GM19467 (cell line): ENCODE results near the gene GRB7.
A peak's percentile ranks its signal among the peaks of the same experiment; 100 is the strongest.
"Not testable (repeated sequence)": the region's sequence is repeated elsewhere in the genome, so short reads cannot be mapped to it uniquely, and the experiment has no call there.

Experiments
- ATAC-seq: cut with Tn5 transposase; IDR thresholded peaks from one replicate; pipeline ENCODE4 v1.9.1; 2021; ENCODE audit warnings: mild to moderate bottlenecking, moderate library complexity; ENCODE audit not compliant: unreplicated experiment

Gene GRB7

DNA sequence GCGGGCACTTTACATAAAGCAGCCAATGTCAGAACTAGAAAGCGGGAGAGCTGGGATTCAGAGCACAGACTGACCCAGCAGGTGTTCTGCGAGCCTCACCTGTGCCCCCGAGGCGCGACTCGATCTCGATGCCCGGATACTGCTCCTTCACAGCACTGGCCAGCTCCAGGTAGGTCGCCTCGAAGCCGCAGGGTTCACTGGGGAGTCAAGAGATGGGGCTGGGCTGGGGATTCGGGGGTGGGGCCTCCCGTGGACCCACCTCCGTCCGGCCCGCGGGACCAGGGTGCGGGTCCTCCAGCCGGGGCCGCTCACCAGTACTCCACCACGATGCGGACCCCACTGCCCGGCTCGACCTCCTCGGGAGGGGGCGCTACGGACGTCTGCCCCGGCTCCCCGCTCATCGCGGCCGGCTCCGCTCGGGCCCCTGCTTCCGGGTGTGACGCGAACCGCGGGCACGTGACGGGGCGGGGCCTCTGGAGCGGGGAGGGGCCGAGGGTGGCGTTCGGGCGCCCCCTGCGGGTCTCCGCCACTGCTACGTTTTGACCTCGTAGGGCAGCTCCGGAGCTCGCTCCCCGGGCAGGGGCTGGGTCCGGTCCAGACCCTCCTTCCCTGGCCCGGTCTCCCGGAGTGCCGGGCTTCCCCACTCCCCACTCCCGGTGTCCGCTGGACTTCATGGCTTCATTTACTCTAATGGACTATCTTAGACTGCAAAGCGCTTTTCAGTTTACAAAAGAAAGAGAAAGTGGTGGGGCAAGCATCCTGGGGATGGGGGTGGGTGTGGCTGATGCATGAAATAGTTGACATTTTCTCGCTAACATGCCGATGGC, 7.4 kb upstream of the GRB7 start, which contains the start of gene MIEN1:
Gene MIEN1 (minus strand): TSS at position 438 of the 827 bp plus-strand sequence. CDS start 37 bp downstream, at position 401.
- ATAC-seq: peak; percentile 81

DNA sequence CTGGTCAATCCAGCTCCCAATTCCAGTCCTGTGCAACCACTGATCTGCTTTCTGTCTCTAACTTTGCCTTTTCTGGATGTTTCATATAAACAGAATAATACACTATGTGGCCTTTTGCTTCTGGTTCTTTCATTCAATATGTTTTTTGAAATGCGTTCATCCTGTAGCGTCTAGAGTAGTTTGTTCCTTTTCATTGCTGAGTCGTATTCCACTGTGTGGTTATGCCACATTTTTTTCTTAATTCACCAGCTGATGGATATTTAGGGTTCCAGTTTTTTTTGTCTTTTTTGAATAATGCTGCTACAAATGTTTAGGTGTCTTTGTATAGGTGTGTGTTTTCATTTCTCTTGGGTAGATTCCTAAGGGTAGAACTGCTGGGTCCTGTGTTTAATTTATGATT, 5.2 kb upstream of the GRB7 start:
- ATAC-seq: no peak

DNA sequence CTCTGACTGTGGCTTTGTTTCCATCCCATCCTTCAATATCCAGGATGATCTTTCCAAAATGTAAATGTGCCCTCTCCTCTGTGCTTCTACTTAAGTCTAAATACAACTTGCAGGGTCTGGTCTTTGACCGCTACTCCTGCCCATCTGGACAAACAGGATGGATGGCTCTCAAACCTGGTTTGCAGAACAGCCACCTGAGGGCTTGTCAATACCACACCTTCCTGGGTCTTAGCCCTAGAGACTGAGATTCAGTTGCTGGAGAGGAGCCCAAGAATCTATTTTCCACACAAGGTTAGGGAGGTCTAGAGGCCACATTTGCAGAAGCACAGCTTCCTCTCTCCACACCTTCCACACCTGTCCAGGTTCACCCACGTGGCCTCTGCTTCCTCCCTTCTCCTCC, 1.9 kb upstream of the GRB7 start:
- ATAC-seq: no peak

DNA sequence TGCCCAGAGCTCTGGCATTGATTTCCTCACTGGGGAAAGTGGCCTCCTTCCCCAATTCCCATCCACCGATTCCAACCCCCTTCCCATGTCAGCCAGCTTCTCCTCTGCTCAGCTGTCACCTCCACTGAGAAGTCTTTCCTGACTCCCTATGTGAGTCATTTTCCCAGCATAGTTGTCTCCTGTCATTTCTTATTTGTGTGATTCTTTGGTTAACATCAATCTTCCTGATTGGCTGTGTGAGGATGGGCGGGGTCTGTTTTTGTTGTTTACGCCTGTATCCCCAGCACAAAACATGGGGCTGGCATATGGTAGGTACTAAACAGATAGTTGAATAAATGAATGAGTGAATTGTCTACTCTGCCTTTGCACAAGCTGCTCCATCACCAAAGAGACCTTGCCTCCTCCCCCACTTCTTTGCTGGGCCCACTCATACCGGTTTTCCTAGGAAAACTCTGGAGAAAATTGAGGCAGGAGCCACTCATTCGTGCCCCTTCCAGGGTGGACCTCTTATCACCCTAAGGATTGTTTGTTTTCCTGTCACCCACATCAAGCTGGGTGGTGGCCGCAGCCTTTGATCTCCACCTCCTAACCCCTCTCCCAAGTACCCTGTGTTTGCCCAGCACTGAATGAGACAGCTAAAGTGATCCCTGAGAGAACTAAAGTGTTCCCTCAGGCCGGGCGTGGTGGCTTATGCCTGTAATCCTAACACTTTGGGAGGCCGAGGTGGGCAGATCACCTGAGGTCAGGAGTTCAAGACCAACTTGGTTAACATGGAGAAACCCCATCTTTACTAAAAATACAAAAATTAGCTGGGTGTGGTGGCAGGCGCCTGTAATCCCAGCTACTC, 1.2 kb upstream of the GRB7 start:
- ATAC-seq: no peak

DNA sequence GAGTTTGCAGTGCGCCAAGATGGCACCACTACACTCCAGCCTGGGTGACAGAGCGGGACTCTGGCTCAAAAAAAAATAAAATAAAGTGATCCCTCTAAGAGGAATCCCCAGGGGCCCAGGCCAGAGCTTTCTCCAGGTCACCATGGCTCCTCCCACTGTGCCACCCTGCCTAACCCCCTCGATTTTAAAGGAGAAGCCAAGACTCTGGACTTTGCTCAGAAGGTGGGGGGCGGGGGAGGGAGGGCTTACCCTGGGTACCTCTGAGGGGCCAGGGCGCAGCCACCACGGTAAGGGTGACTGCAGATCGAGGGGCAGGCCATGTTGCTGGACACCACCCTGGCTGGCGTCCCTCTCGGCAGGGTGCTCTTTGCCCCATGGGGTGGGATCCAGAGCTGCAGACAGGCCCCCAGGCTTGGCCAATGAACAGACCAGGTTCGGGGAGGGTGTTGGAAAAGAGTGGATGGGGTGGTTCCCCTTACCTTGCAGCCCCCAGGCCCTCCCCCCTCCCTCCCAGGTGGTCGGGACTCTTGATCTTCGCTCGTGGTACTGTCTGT, 455 bp upstream of the GRB7 start:
- no peak for ATAC-seq

DNA sequence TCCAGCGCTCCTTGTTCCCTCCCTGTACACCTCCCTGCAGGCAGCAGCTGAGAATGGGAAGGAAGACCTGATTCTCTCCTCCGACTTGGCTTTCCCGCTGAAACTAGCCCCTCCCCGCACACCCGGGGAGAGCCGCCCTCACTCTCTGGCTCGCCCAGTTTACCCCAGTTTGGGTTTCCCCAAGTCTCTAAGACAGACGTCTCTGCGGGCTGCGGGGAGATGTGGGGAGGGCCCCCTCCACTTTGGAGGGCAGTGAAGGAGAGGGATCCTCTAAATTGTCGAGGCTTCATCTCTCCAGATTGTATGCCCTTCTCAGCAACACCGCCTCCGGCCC, 797 bp downstream of the GRB7 start:
- ATAC-seq: no peak

DNA sequence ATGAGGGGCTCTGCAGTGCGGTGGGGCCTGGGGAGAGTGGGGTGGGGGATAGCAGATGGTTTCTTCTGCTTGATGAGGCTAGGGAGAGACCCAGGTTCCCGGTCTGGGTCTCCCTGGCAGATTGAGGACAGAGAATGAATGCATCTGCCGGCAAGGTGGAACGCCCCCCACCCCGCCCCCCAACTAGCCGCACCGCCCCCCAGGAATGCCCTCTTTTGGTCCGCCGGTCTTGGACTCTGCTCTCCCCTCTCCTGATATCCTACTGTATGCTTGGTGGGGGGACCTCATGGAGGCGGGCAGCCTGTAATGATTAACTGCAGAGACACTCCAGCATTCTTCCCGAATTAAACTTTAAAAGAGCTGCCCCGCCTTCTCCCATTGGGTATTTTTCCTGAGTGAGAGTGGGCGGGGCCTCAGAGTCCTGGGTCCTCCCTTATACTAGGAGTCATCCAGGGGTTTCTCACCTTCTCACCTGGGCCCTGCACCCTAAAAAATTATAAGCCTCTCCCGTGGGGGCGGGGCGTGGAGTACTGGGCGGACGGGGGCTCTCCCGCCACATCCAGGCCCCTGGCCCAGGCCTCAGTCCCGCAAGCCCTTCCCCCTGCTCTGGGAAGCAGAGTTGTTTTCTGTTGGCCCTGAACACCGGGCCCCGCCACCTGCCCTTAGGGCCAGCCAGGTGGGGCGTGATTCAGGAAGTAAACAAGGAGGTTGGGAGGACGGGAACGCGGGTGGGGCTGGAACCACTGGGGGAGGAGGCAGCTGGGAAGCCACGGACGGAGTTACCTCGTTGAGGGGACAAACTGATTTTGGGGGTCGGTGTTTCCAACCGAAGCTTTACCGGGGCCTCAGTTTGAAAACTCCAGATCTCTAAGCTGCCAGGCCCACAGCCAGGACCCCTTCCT, 1.5 kb downstream of the GRB7 start:
- ATAC-seq: no peak

DNA sequence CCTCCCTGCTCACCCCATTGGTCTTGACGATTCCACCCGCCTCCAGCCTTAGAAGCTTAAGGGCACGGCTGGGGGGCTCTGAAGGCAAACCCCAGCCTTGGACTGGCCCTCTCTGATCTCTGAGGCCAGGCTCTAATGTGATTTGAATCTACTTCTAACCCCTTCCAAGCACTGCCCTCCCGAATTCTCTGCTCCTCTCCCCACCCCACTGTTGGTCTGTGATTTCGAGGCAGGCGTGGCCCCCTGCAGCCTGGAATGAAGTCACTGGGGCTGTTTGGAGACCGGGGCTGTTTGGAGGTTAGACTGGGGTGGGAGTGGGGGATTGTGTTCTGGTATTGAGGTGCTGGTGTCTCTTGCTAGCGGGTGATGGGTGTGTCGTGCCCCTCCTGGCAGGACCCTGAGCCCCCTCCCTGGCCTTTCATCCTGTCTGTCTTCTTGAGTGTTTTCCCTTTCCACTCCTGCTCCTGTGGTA, 2.2 kb downstream of the GRB7 start:
- ATAC-seq: no peak

DNA sequence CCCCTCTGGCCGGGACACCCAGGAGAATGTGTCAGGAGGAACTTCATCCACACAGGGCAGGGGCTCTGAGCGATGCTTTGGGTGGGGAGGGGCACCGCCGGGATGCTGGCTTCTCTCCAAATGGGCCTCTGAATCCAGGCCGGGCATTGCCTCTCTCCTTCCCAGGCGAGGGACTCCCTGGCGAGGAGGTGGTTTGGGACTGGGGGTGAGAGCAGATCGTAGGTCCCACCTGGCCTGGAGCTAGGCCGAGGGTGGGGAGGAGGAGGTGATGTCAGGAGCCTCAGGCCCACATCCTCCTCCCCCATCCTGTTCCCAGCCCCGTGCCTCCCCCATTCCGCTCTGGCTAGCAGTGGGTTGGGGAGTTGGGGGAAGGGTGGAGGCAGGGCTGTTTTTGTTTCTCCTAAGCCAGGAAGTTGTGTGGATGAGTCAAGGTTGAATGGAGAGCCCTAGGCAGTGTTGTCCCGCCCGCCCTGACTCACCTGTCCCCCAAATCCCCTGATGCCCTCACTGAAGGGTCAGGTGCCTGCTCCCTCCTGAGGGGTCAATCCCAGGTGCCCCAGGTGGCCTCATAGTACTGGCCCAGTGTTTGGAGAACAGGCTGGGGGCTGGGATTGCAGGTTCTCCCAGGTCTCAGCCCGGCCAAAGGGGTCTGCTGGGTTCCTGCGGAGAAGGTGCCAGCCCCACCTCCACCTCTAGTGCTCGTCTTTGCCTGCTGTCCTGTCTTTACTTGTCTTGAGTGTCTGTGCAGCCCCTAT, 2.8 kb downstream of the GRB7 start:
- no peak for ATAC-seq

DNA sequence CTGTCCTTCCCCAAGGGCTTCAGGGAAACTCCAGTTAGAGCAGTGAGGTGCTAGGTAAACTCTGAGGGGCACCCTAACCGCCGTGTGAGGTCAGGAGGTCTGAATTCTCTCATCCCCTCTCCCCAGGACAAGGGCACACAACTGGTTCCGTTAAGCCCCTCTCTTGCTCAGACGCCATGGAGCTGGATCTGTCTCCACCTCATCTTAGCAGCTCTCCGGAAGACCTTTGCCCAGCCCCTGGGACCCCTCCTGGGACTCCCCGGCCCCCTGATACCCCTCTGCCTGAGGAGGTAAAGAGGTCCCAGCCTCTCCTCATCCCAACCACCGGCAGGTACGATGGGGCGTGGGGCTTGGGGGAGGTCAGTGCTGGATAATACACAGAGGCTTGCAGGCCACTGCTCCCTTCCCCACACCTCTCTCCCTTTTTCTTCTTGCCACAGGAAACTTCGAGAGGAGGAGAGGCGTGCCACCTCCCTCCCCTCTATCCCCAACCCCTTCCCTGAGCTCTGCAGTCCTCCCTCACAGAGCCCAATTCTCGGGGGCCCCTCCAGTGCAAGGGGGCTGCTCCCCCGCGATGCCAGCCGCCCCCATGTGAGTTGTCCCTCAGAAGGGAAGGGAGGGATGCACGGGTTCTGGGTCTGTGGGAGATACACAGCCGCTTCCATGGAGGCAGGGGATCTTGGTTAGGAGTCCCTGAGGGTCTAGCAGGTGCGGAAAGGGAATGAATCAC, 4.6 kb downstream of the GRB7 start:
- ATAC-seq: no peak

DNA sequence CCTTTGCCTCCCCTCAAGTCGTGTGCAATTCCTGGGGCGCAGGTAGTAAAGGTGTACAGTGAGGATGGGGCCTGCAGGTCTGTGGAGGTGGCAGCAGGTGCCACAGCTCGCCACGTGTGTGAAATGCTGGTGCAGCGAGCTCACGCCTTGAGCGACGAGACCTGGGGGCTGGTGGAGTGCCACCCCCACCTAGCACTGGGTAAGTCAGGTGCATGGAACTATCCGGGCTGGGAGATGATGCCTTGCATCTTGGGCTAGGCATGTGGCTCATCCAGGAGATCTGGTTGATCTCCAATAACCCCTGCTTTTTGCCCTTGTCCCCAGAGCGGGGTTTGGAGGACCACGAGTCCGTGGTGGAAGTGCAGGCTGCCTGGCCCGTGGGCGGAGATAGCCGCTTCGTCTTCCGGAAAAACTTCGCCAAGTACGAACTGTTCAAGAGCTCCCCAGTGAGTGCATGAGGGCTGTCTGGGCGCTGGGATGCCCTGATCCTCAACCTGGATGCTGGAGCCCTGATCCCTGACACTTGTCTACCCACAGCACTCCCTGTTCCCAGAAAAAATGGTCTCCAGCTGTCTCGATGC, 5.2 kb downstream of the GRB7 start:
- ATAC-seq: no peak

DNA sequence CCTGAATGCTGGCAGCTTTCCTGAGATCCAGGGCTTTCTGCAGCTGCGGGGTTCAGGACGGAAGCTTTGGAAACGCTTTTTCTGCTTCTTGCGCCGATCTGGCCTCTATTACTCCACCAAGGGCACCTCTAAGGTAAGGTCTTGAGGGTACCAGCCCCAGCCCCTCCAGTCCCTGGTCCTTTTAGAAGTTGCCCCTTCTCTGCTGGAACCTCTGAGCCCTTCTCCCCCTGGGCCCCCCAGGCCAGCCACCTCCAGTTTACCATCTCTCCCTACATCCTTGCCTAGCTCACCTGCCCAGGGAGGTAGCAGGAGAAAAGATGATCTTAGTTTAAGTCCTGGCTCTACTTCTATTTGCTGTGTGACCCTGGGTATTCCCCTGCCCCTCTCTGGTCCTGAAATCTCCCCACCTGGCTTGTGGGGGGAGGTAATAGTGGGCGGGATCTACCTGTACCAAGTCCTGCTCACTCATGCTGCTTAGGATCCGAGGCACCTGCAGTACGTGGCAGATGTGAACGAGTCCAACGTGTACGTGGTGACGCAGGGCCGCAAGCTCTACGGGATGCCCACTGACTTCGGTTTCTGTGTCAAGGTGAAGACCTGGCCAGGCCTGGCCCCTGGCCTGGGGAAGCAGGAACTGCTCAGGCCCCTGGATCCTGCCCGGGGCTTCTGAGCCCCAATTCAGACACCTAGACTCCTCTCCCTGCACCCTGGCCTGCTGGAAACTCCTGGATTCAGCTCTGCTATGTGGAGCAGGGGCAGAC, 6.5 kb downstream of the GRB7 start:
- ATAC-seq: no peak

DNA sequence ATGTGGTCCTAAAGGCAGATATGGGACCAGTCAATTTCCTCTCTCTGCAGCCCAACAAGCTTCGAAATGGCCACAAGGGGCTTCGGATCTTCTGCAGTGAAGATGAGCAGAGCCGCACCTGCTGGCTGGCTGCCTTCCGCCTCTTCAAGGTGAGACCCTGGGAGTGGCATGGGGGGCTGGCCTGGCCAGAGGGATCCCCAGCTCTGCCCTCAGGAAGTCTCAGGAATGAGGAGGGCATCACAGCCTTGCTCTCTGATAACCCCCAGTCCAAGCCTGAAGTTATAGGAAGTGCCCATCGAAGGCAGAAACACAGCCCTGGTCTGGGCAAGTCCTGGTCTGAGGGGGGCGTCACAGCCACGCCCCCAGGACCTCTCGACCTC, 7.1 kb downstream of the GRB7 start:
- ATAC-seq: no peak

DNA sequence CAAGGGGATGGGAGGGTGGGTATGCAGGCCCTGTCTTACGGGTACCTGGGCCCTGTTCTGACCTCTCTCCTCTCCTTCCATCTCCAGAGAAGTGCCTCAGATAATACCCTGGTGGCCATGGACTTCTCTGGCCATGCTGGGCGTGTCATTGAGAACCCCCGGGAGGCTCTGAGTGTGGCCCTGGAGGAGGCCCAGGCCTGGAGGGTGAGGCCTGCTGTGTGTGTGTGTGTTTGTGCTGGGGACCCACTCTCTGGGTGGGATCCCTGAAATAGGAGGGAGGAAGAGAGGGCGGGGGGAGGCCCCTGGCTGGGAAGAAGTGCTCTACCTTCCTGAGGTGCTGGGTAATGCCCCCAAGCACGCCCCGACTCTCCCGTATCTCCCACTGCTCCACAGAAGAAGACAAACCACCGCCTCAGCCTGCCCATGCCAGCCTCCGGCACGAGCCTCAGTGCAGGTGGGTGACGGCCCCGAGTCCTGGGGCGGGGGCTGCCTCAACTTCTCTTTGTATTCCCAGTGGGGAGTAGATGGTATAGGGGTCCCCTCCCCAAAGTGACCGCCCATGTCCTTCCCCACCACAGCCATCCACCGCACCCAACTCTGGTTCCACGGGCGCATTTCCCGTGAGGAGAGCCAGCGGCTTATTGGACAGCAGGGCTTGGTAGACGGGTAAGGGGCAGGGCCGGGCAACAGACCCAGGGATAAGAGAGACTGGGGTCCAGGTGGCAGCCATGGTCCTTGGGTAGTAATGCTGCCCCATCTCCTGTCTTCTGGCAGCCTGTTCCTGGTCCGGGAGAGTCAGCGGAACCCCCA, 7.8 kb downstream of the GRB7 start:
- ATAC-seq: no peak

DNA sequence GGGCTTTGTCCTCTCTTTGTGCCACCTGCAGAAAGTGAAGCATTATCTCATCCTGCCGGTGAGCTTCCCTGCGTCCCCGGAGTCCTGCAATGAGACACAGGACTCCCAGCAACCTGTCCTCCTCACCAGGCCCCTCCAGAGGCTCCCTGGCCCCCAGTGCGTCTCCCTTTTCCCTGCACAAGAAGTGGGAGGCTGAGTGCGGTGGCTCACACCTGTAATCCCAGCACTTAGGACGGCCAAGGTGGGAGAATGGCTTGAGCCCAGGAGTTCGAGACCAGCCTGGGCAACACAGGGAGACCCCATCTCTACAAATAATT, 8.4 kb downstream of the GRB7 start:
- no peak for ATAC-seq

DNA sequence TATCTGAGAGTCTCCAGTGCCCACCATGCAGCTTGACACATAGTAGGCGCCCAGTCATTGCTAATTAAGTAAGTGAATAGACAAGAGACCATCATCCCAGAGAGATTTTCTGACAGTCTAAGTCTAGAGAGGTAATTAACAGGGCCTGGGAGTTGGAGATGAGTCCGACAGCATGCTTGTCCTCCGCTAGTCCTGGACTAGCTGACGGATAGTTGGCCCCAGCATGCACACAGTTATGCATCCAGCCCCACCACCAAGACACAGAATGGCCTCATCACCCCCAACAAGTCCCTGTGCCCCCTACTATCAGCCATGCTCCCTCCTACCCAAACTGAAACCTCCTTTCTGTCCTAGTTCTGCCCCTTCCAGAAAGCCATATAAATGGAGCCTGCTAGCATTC, 10.0 kb downstream of the GRB7 start:
- ATAC-seq: no peak

DNA sequence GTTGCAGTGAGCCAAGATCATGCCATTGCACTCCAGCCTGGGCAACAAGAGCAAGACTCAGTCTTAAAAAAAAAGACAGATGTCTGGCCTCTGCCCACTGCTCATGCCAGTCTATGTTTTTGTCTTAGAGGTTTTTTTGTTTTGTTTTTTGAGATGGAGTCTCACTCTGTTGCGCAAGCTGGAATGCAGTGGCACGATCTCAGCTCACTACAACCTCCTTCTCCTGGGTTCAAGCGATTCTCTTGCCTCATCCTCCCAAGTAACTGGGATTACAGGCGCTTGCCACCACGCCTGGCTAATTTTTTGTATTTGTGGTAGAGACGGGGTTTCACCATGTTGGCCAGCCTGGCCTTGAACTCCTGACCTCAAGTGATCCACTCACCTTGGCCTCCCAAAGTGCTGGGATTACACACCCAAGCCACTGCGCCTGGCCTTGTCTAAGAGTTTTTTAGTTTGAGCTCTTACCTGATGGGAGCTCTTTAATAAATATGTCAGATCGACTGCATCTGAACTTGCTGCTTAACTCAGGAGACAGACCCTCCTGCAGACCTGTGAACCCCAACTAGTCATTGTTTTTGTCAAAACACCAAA, 10.8 kb downstream of the GRB7 start:
- ATAC-seq: not testable (repeated sequence)
